HAP-1 (cell line): ENCODE measurements around the gene RPL22L1.
"Not testable (repeated sequence)": the region's sequence is repeated elsewhere in the genome, so short reads cannot be mapped to it uniquely, and the experiment has no call there.

ENCODE experiments used
- DNase-seq, 2 experiments: peaks; one replicate each; pipeline ENCODE4 v3.0.0-alpha.2; 2016 to 2020; ENCODE audit warnings: low spot score in 2 of 2
- H3K27me3 ChIP-seq: fragments of 250-450 bp; sonication (Bioruptor Pico); 2 replicates; pipeline ENCODE4 v1.5.1; 2020; ENCODE audit warnings: low read depth, mild to moderate bottlenecking, moderate library complexity
- H3K36me3 ChIP-seq: fragments of 250-450 bp; sonication (Bioruptor Pico); replicated peaks from 2 replicates; pipeline ENCODE4 v1.5.1; 2020; ENCODE audit warnings: mild to moderate bottlenecking
- H3K4me1 ChIP-seq: fragments of 250-450 bp; sonication (Bioruptor Pico); 2 replicates; pipeline ENCODE4 v1.5.1; 2020; ENCODE audit warnings: mild to moderate bottlenecking
- H3K4me3 ChIP-seq: fragments of 250-450 bp; sonication (Bioruptor Pico); 2 replicates; pipeline ENCODE4 v1.5.1; 2020; ENCODE audit warnings: mild to moderate bottlenecking, moderate library complexity
- H3K9me3 ChIP-seq: fragments of 250-450 bp; sonication (Bioruptor Pico); 2 replicates; pipeline ENCODE4 v1.5.1; 2020; ENCODE audit warnings: mild to moderate bottlenecking, moderate library complexity
- in situ Hi-C: fragments of 300-500 bp; cut with MboI; formaldehyde crosslinking; loops from 3 replicates; pipeline ENCODE4 v1.14.3; 2020; ENCODE audit warnings: low sequenced_read_pairs, inconsistent platforms, mixed read lengths

The RPL22L1 gene

GRCh38 chr3:170897978-170898377 is 28.0 kb upstream of the RPL22L1 start:
- no peaks in the 10 kb centered on the region for H3K27me3 ChIP-seq
- no peak overlapping the region for H3K4me3 ChIP-seq
- H3K36me3 ChIP-seq: no peaks in the 10 kb centered on the region; the same call in 1 of the 2 replicates
- H3K4me1 ChIP-seq: no peaks in the 10 kb centered on the region
- in situ Hi-C loops: no loop called here
- peaks cover 5% of the 10 kb centered on the region for H3K9me3 ChIP-seq
- DNase-seq: no peak

- H3K4me1 ChIP-seq, H3K36me3 ChIP-seq, H3K4me3 ChIP-seq, in situ Hi-C loops, DNase-seq, H3K9me3 ChIP-seq, H3K27me3 ChIP-seq: not testable (repeated sequence)
Observed at GRCh38 chr3:170897199-170897598, 27.2 kb upstream of the RPL22L1 start.

- peaks cover 5% of the 10 kb centered on the region for H3K9me3 ChIP-seq
- DNase-seq: no peak
- H3K4me3 ChIP-seq: no peak overlapping the region
- no peaks in the 10 kb centered on the region for H3K4me1 ChIP-seq
- no peaks in the 10 kb centered on the region for H3K27me3 ChIP-seq
- H3K36me3 ChIP-seq: no peaks in the 10 kb centered on the region; the same call in 1 of the 2 replicates
- in situ Hi-C loops: no loop called here
Observed at GRCh38 chr3:170896781-170897180, 26.8 kb upstream of the RPL22L1 start.

GRCh38 chr3:170896333-170896732 is 26.3 kb upstream of the RPL22L1 start:
- H3K4me3 ChIP-seq, in situ Hi-C loops, H3K4me1 ChIP-seq, H3K9me3 ChIP-seq, H3K27me3 ChIP-seq, DNase-seq, H3K36me3 ChIP-seq: not testable (repeated sequence)

- Histone ChIP-seq H3K4me3 (no peak overlapping the region), H3K36me3 (no peaks in the 10 kb centered on the region; the same call in 1 of the 2 replicates), H3K4me1 (no peaks in the 10 kb centered on the region), H3K27me3 (no peaks in the 10 kb centered on the region), H3K9me3 (peaks cover 5% of the 10 kb centered on the region)
- DNase-seq: no peak
- in situ Hi-C loops: no loop called here
Observed at GRCh38 chr3:170893895-170894294, 23.9 kb upstream of the RPL22L1 start.

- H3K27me3 ChIP-seq: no peaks in the 10 kb centered on the region
- no peak overlapping the region for H3K4me3 ChIP-seq
- no peaks in the 10 kb centered on the region for H3K9me3 ChIP-seq
- H3K4me1 ChIP-seq: no peaks in the 10 kb centered on the region
- no peak for DNase-seq
- H3K36me3 ChIP-seq: no peaks in the 10 kb centered on the region
- in situ Hi-C loops: no loop called here
Observed at GRCh38 chr3:170889630-170890029, 19.6 kb upstream of the RPL22L1 start.

GRCh38 chr3:170889132-170889531 is 19.1 kb upstream of the RPL22L1 start:
- Histone ChIP-seq H3K9me3 (no peaks in the 10 kb centered on the region), H3K36me3 (no peaks in the 10 kb centered on the region), H3K4me1 (no peaks in the 10 kb centered on the region; the same call in 1 of the 2 replicates), H3K4me3 (no peak overlapping the region), H3K27me3 (no peaks in the 10 kb centered on the region)
- in situ Hi-C loops: no loop called here
- no peak for DNase-seq

GRCh38 chr3:170884109-170884930 is 14.3 kb upstream of the RPL22L1 start:
- H3K9me3 ChIP-seq, H3K4me3 ChIP-seq, H3K36me3 ChIP-seq, H3K27me3 ChIP-seq, DNase-seq, H3K4me1 ChIP-seq, in situ Hi-C loops: not testable (repeated sequence)

- H3K4me1 ChIP-seq, DNase-seq, in situ Hi-C loops, H3K4me3 ChIP-seq, H3K9me3 ChIP-seq, H3K36me3 ChIP-seq, H3K27me3 ChIP-seq: not testable (repeated sequence)
Observed at GRCh38 chr3:170878688-170879087, 8.7 kb upstream of the RPL22L1 start.

- in situ Hi-C loops, H3K36me3 ChIP-seq, H3K4me3 ChIP-seq, H3K4me1 ChIP-seq, DNase-seq, H3K9me3 ChIP-seq, H3K27me3 ChIP-seq: not testable (repeated sequence)
Observed at GRCh38 chr3:170877311-170877710, 7.3 kb upstream of the RPL22L1 start.

- no peak overlapping the region for H3K4me3 ChIP-seq
- in situ Hi-C loops: no loop called here
- no peaks in the 10 kb centered on the region for H3K9me3 ChIP-seq
- H3K36me3 ChIP-seq: no peaks in the 10 kb centered on the region
- no peak for DNase-seq
- H3K27me3 ChIP-seq: no peaks in the 10 kb centered on the region
- no peaks in the 10 kb centered on the region for H3K4me1 ChIP-seq
Observed at GRCh38 chr3:170876537-170876936, 6.5 kb upstream of the RPL22L1 start.

GRCh38 chr3:170869239-170869590 is 780 bp downstream of the RPL22L1 start:
- peaks cover 43% of the 10 kb centered on the region for H3K36me3 ChIP-seq
- in situ Hi-C loops: no loop called here

GRCh38 chr3:170868577-170869238 is 1.3 kb downstream of the RPL22L1 start:
- no peak for DNase-seq
- Histone ChIP-seq H3K36me3 (peaks cover 43% of the 10 kb centered on the region), H3K9me3 (no peaks in the 10 kb centered on the region), H3K4me3 (peak overlapping the region; percentile 77), H3K27me3 (no peaks in the 10 kb centered on the region), H3K4me1 (peaks cover 10% of the 10 kb centered on the region; the same call in 1 of the 2 replicates)
- in situ Hi-C loops: no loop called here

More at GRCh38 chr3:170869239-170869590, 780 bp downstream of the RPL22L1 start:
- no peaks in the 10 kb centered on the region for H3K9me3 ChIP-seq
- H3K4me3 ChIP-seq: peak overlapping the region; percentile 77
- H3K4me1 ChIP-seq: peaks cover 10% of the 10 kb centered on the region; the same call in 1 of the 2 replicates
- no peaks in the 10 kb centered on the region for H3K27me3 ChIP-seq
- no peak for DNase-seq
